ENCODE results near the gene C9orf50.

Gene C9orf50

GRCh38 chr9:129587487-129588262 lies 33.2 kb downstream of the C9orf50 start:
- DNase-seq = no peak

GRCh38 chr9:129586685-129587084 lies 34.2 kb downstream of the C9orf50 start:
- no peak for DNase-seq

- no peak for DNase-seq
Measured at GRCh38 chr9:129586245-129586644, 34.7 kb downstream of the C9orf50 start.

- DNase-seq = no peak
Measured at GRCh38 chr9:129585352-129585751, 35.5 kb downstream of the C9orf50 start.

- DNase-seq = peak; percentile 74
Measured at GRCh38 chr9:129584136-129584535, 36.8 kb downstream of the C9orf50 start.

- no peak for DNase-seq
Measured at GRCh38 chr9:129583308-129584038, 37.4 kb downstream of the C9orf50 start.

- no peak for DNase-seq
Measured at GRCh38 chr9:129582855-129583254, 38.0 kb downstream of the C9orf50 start.

GRCh38 chr9:129581505-129582189 lies 39.3 kb downstream of the C9orf50 start:
- DNase-seq = no peak

GRCh38 chr9:129580211-129580915 lies 40.5 kb downstream of the C9orf50 start:
- DNase-seq = no peak

- no peak for DNase-seq
Measured at GRCh38 chr9:129579294-129579693, 41.6 kb downstream of the C9orf50 start.

GRCh38 chr9:129576546-129577543 lies 44.1 kb downstream of the C9orf50 start:
- DNase-seq = no peak

- no peak for DNase-seq
Measured at GRCh38 chr9:129575818-129576217, 45.1 kb downstream of the C9orf50 start.

- no peak for DNase-seq
Measured at GRCh38 chr9:129574911-129575585, 45.9 kb downstream of the C9orf50 start.

GRCh38 chr9:129573977-129574376 lies 46.9 kb downstream of the C9orf50 start:
- no peak for DNase-seq

GRCh38 chr9:129572517-129572916 lies 48.4 kb downstream of the C9orf50 start:
- DNase-seq = no peak

GRCh38 chr9:129572052-129572425 lies 48.9 kb downstream of the C9orf50 start:
- DNase-seq = no peak

GRCh38 chr9:129571298-129572051 lies 49.4 kb downstream of the C9orf50 start:
- no peak for DNase-seq

GRCh38 chr9:129570450-129571297 lies 50.2 kb downstream of the C9orf50 start:
- peak; percentile 54 for DNase-seq
